Keratinocyte (primary cell): ENCODE measurements around the gene RXRA. TPM values are rescaled to one million over a fixed set of nuclear protein-coding genes. Genes with fewer than 3 reads are reported as not detected.

Source experiments
- DNase-seq: peaks from one replicate; pipeline ENCODE4 v3.0.0-alpha.2; 2011; ENCODE audit warnings: low read depth, missing footprints, low spot score
- FAIRE-seq: peaks from 2 replicates; lab custom pipeline; 2011; peaks lifted over from hg19 to GRCh38; lab: Jason Lieb, UNC
- H2AFZ ChIP-seq: 2 replicates; pipeline ENCODE4 v1.6.0; 2012; ENCODE audit warnings: low read length, control low read depth, inconsistent platforms; ENCODE audit not compliant: control insufficient read depth
- H3K27ac ChIP-seq: 2 replicates; pipeline ENCODE4 v1.5.1; 2011; ENCODE audit warnings: low read length; ENCODE audit not compliant: control insufficient read depth, insufficient read depth
- H3K27me3 ChIP-seq: 3 replicates; pipeline ENCODE4 v1.6.0; 2011; ENCODE audit warnings: low read length; ENCODE audit not compliant: control insufficient read depth, insufficient read depth; ENCODE audit errors: extremely low read depth
- H3K36me3 ChIP-seq, 2 experiments: 2 replicates in 1 of 2; 3 replicates in 1 of 2; pipeline ENCODE4 v1.5.1; 2011; ENCODE audit warnings: low read length in 2 of 2, mild to moderate bottlenecking in 1 of 2; ENCODE audit not compliant: control insufficient read depth in 2 of 2, insufficient read depth in 2 of 2; ENCODE audit errors: extremely low read depth in 1 of 2
- H3K4me1 ChIP-seq: 3 replicates; pipeline ENCODE4 v1.5.1; 2011; ENCODE audit warnings: low read length; ENCODE audit not compliant: control insufficient read depth, insufficient read depth; ENCODE audit errors: extremely low read depth
- H3K4me2 ChIP-seq: 3 replicates; pipeline ENCODE4 v1.6.0; 2011; ENCODE audit warnings: low read depth, low read length; ENCODE audit not compliant: control insufficient read depth, insufficient read depth; ENCODE audit errors: extremely low read depth
- H3K4me3 ChIP-seq, 3 experiments: fragments of 200-600 bp in 1 of 3; sonication (generic) in 1 of 3; 2 replicates in 2 of 3; 3 replicates in 1 of 3; pipeline ENCODE4 v1.5.1; 2011 to 2016; ENCODE audit warnings: low read length in 3 of 3, mild to moderate bottlenecking in 3 of 3, control low read depth in 2 of 3, inconsistent platforms in 1 of 3, low read depth in 1 of 3, mixed read lengths in 1 of 3, mixed run types in 1 of 3, moderate library complexity in 1 of 3; ENCODE audit not compliant: control insufficient read depth in 2 of 3, insufficient read depth in 2 of 3; ENCODE audit errors: extremely low read depth in 1 of 3
- H3K79me2 ChIP-seq: 2 replicates; pipeline ENCODE4 v1.6.0; 2012; ENCODE audit warnings: low read length; ENCODE audit not compliant: control insufficient read depth, insufficient read depth
- H3K9ac ChIP-seq: 3 replicates; pipeline ENCODE4 v1.6.0; 2011; ENCODE audit warnings: low read length; ENCODE audit not compliant: control insufficient read depth, insufficient read depth; ENCODE audit errors: extremely low read depth
- H3K9me1 ChIP-seq: 3 replicates; pipeline ENCODE4 v1.6.0; 2011; ENCODE audit warnings: low read length; ENCODE audit not compliant: control insufficient read depth, insufficient read depth; ENCODE audit errors: extremely low read depth
- H3K9me3 ChIP-seq: 2 replicates; pipeline ENCODE4 v1.5.1; 2012; ENCODE audit warnings: low read depth, low read length; ENCODE audit not compliant: control insufficient read depth
- H4K20me1 ChIP-seq: 3 replicates; pipeline ENCODE4 v1.6.0; 2011; ENCODE audit warnings: low read length; ENCODE audit not compliant: control insufficient read depth, insufficient read depth; ENCODE audit errors: extremely low read depth
- EZH2 ChIP-seq: IDR thresholded peaks from one replicate; pipeline ENCODE4 v1.6.1; 2012; ENCODE audit warnings: inconsistent platforms, mild to moderate bottlenecking, low read length, moderate library complexity
- dilution Hi-C: fragments of 300-500 bp; cut with MboI; formaldehyde crosslinking; loops from one replicate; pipeline ENCODE4 v1.7.0; 2020; ENCODE audit warnings: low sequenced_read_pairs; ENCODE audit not compliant: extremely low pct_ligation_motif_present
- polyA plus RNA-seq, 5 experiments: library from polyadenylated mRNA; depleted of rRNA in 3 of 5; stranded (reverse) in 3 of 5; stranded (forward) in 1 of 5; unstranded in 1 of 5; fragments of >200 nt; gene quantifications; 1 replicate in 1 of 5; 2 replicates in 3 of 5; 3 replicates in 1 of 5; pipeline versions ENCODE4 v1.2.1 to v1.2.3, GENCODE V29; 2011 to 2012; ENCODE audit warnings: missing spikeins in 2 of 5, low read depth in 1 of 5, low replicate concordance in 1 of 5
- TF ChIP-seq, protein P1 (sequence below), 3 experiments: IDR thresholded peaks in 1 of 3; conservative IDR thresholded peaks in 1 of 3; optimal IDR thresholded peaks in 1 of 3; 2 replicates in 2 of 3; 3 replicates in 1 of 3; pipeline versions ENCODE3 to v1.5.1; 2011; ENCODE audit warnings: low read length in 3 of 3, mild to moderate bottlenecking in 3 of 3, moderate library complexity in 2 of 3, control low read depth in 1 of 3, inconsistent platforms in 1 of 3; ENCODE audit not compliant: insufficient read depth in 2 of 3; ENCODE audit errors: extremely low read depth in 1 of 3

Gene RXRA
- polyA plus RNA-seq, 1 donor (not counting 4 experiments of a cell fraction or from before 2014, with no cell fraction given), result 9.7 TPM

DNA sequence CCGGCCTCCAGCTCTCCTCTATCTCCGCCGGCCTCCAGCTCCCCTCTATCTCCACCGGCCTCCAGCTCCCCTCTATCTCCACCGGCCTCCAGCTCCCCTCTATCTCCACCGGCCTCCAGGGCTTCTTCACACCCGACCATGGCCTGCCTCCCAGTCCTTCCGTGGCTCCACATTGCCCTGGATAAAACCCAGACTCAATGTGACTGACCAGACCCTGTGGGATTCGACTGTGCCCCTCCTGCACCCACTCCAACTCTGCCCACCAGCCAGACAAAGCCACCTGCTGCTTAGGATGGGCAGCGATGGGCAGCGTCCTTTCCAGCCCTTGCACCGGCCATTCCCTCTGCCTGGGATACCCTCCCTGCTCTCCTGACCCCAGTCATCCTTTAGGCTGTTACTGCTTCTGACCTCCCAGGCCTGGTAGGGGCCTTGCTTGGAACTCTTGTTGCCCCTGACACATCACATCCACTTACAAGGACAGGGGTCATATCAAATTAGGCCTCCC is 30.5 kb upstream of the RXRA start:
- FAIRE-seq (no peak), DNase-seq (no peak)
- Histone ChIP-seq H3K4me2 (no peak overlapping the region), H3K9me1 (no peaks in the 10 kb centered on the region), H3K36me3 (no peaks in the 10 kb centered on the region), H3K4me1 (no peaks in the 10 kb centered on the region), H2AFZ (no peak overlapping the region), H3K27ac (no peak overlapping the region), H3K79me2 (no peaks in the 10 kb centered on the region), H3K9ac (no peak overlapping the region), H3K9me3 (no peaks in the 10 kb centered on the region), H4K20me1 (no peaks in the 10 kb centered on the region), H3K27me3 (peaks cover 51% of the 10 kb centered on the region), H3K4me3 (no peak overlapping the region)
- no peak for TF ChIP-seq EZH2
- TF ChIP-seq, protein P1, sequence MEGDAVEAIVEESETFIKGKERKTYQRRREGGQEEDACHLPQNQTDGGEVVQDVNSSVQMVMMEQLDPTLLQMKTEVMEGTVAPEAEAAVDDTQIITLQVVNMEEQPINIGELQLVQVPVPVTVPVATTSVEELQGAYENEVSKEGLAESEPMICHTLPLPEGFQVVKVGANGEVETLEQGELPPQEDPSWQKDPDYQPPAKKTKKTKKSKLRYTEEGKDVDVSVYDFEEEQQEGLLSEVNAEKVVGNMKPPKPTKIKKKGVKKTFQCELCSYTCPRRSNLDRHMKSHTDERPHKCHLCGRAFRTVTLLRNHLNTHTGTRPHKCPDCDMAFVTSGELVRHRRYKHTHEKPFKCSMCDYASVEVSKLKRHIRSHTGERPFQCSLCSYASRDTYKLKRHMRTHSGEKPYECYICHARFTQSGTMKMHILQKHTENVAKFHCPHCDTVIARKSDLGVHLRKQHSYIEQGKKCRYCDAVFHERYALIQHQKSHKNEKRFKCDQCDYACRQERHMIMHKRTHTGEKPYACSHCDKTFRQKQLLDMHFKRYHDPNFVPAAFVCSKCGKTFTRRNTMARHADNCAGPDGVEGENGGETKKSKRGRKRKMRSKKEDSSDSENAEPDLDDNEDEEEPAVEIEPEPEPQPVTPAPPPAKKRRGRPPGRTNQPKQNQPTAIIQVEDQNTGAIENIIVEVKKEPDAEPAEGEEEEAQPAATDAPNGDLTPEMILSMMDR (optimal IDR thresholded peaks at IDR 0.05 in 1 of 3, IDR thresholded peaks at IDR 0.05 in 1 of 3, conservative IDR thresholded peaks at IDR 0.05 in 1 of 3; ENCODE audit: extremely low read depth in 1 of 3, insufficient read depth in 2 of 3, low read length in 3 of 3), result no peak
- dilution Hi-C loops, result no loop called here

- no peak overlapping the region for H3K9ac ChIP-seq
- no peaks in the 10 kb centered on the region for H4K20me1 ChIP-seq
- FAIRE-seq (no peak), DNase-seq (no peak)
- H3K36me3 ChIP-seq, result no peaks in the 10 kb centered on the region
- H3K4me1 ChIP-seq, result no peaks in the 10 kb centered on the region
- no peak overlapping the region for H3K27ac ChIP-seq
- peaks cover 49% of the 10 kb centered on the region for H3K27me3 ChIP-seq
- no peaks in the 10 kb centered on the region for H3K9me3 ChIP-seq
- no peak overlapping the region for H3K4me3 ChIP-seq
- TF ChIP-seq, protein P1 (optimal IDR thresholded peaks at IDR 0.05 in 1 of 3, IDR thresholded peaks at IDR 0.05 in 1 of 3, conservative IDR thresholded peaks at IDR 0.05 in 1 of 3; ENCODE audit: extremely low read depth in 1 of 3, insufficient read depth in 2 of 3, low read length in 3 of 3), result no peak
- TF ChIP-seq EZH2, result no peak
- no peak overlapping the region for H3K4me2 ChIP-seq
- no peaks in the 10 kb centered on the region for H3K9me1 ChIP-seq
- H2AFZ ChIP-seq, result no peak overlapping the region
- H3K79me2 ChIP-seq, result no peaks in the 10 kb centered on the region
- dilution Hi-C loops, result no loop called here
Observed at GRCh38 chr9:134296301-134297082, 29.8 kb upstream of the RXRA start.
